LNCAP (cell line): ENCODE data around the gene CRYGS.
A peak's percentile ranks its signal among the peaks of the same experiment; 100 is the strongest.

Source experiments
- CTCF ChIP-seq: fragments of 450-650 bp; IDR thresholded peaks from 2 replicates; pipeline ENCODE4 v1.5.1; 2017; ENCODE audit warnings: mild to moderate bottlenecking

The CRYGS gene

GRCh38 chr3:186544281-186544680, at the start of gene CRYGS:
Gene CRYGS (minus strand): TSS chr3:186544380. CDS start chr3:186544326, 54 bp downstream.
- TF ChIP-seq CTCF = no peak

GRCh38 chr3:186593862-186594261, 49.7 kb upstream of the CRYGS start:
- no peak for TF ChIP-seq CTCF

- TF ChIP-seq CTCF = no peak
These were observed 48.5 kb upstream of the CRYGS start for GRCh38 chr3:186592682-186593081.

GRCh38 chr3:186590580-186591295, 46.6 kb upstream of the CRYGS start:
- no peak for TF ChIP-seq CTCF

GRCh38 chr3:186589856-186590579, 45.8 kb upstream of the CRYGS start:
- no peak for TF ChIP-seq CTCF

GRCh38 chr3:186589121-186589520, 44.9 kb upstream of the CRYGS start:
- TF ChIP-seq CTCF = peak; percentile 42; the same call in 1 of the 2 replicates

GRCh38 chr3:186588632-186589031, 44.5 kb upstream of the CRYGS start:
- TF ChIP-seq CTCF = no peak
